Measurements from ENCODE around the gene RANBP10. TPM values are rescaled to one million over a fixed set of nuclear protein-coding genes. Genes with fewer than 3 reads are reported as not detected.
"Not testable (repeated sequence)": the region's sequence is repeated elsewhere in the genome, so short reads cannot be mapped to it uniquely, and the experiment has no call there.

The RANBP10 gene
- total and polyA plus RNA-seq, 9 of the 15 experiments (the other 6 are each of a cell fraction or from before 2014, with no cell fraction given): 0.61 to 19.3 (median 5.9) TPM

DNA sequence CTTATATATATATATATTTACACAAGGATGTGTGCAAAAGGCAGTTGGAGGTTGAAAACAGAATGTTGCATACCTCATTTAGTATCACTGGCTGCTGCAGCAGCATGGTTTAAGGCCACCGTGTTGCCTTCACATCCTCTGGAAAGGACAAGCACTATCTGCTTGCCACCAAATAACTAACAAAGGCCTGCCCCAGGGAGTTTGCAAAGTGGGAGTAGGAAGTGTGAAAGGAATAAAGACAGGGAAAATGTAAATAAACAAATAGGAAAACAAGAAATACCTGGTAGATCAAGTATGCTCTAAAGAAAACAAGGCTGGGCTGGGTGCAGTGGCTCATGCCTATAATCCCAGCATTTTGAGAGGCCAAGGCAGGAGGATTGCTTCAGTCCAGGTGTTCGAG, 53.7 kb downstream of the RANBP10 start (continued):
- TF ChIP-seq EWSR1 (IDR thresholded peaks at IDR 0.05; ENCODE audit: borderline replicate concordance, low read depth, partially characterized antibody): no peak
- TF ChIP-seq CCNT2 (IDR thresholded peaks at IDR 0.05; ENCODE audit: borderline replicate concordance, extremely low read depth, insufficient read length, low read depth, low read length): no peak
- no peak for TF ChIP-seq MTA3 (IDR thresholded peaks at IDR 0.05; ENCODE audit: borderline replicate concordance)
- TF ChIP-seq EP400 (IDR thresholded peaks at IDR 0.05): no peak
- TF ChIP-seq GTF2A2 (tag; IDR thresholded peaks at IDR 0.05): no peak
- no peak for TF ChIP-seq HNRNPH1 (optimal IDR thresholded peaks at IDR 0.05; ENCODE audit: low read depth, low read length)
- no peak for TF ChIP-seq ZNF175 (CRISPR knock-in tag; IDR thresholded peaks at IDR 0.05; ENCODE audit: low read depth)
- TF ChIP-seq, protein P1, sequence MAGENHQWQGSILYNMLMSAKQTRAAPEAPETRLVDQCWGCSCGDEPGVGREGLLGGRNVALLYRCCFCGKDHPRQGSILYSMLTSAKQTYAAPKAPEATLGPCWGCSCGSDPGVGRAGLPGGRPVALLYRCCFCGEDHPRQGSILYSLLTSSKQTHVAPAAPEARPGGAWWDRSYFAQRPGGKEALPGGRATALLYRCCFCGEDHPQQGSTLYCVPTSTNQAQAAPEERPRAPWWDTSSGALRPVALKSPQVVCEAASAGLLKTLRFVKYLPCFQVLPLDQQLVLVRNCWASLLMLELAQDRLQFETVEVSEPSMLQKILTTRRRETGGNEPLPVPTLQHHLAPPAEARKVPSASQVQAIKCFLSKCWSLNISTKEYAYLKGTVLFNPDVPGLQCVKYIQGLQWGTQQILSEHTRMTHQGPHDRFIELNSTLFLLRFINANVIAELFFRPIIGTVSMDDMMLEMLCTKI (IDR thresholded peaks at IDR 0.05; ENCODE audit: partially characterized antibody): no peak
- TF ChIP-seq USF1 (CRISPR knock-in tag; IDR thresholded peaks at IDR 0.05): no peak

- H3K9ac ChIP-seq (ENCODE audit: insufficient read depth in 1 of 2, low read depth in 2 of 2, low read length in 2 of 2); DNase-seq (ENCODE audit: extremely low read depth in 1 of 4, low spot score in 3 of 4); H3K36me3 ChIP-seq (ENCODE audit: control insufficient read depth, insufficient read depth, low read length); CTCF ChIA-PET (ENCODE audit: low intra/inter-chr PET ratio); H4K20me1 ChIP-seq (replicated peaks; ENCODE audit: control insufficient read depth, insufficient read depth, low read length); H3K9me1 ChIP-seq (ENCODE audit: control insufficient read depth, insufficient read depth, low read length); H2AFZ ChIP-seq (ENCODE audit: low read depth, low read length); H3K4me3 ChIP-seq; in situ Hi-C loops (cut with MboI); H3K79me2 ChIP-seq (ENCODE audit: control insufficient read depth, insufficient read depth, low read length); H3K9me3 ChIP-seq (replicated peaks; ENCODE audit: control insufficient read depth, insufficient read depth, low read depth, low read length); H3K4me2 ChIP-seq (ENCODE audit: insufficient read depth, low read length); H3K27me3 ChIP-seq (ENCODE audit: control insufficient read depth in 2 of 2, insufficient read depth in 2 of 2, low read length in 2 of 2); FAIRE-seq; BruUV-seq (replicated peaks); ATAC-seq; intact Hi-C loops (cut with micrococcal nuclease); H3K27ac ChIP-seq (ENCODE audit: extremely low read depth, low read depth, low read length); H3K4me1 ChIP-seq (replicated peaks in 1 of 2; ENCODE audit: control insufficient read depth in 2 of 2, insufficient read depth in 2 of 2, low read length in 2 of 2): not testable (repeated sequence)
- WGBS (ENCODE audit: insufficient coverage, low coverage, missing lambda C conversion rate): 83% methylated on average over 3 of the region's 3 CpGs
- POLR2A ChIA-PET: interaction anchor here (1.3 to 1.6 kb wide), 2 partner anchors 14 to 33 kb away, joined by 3 read pairs; no protein-coding TSS in a partner anchor
Observed at GRCh38 chr16:67751331-67751730, 55.0 kb downstream of the RANBP10 start.
